HEK293T (cell line): ENCODE data around the gene TXLNA.

Source experiments
- CTCF ChIA-PET: fragments of 350-600 bp; formaldehyde crosslinking; extraction: SDS; loops from one replicate; lab custom pipeline; 2021; ENCODE audit warnings: antibody characterized with exemption, inconsistent platforms; lab: Yijun Ruan, JAX
- POLR2A ChIA-PET: fragments of 350-600 bp; formaldehyde crosslinking; extraction: SDS; loops from one replicate; lab custom pipeline; 2020; ENCODE audit warnings: antibody characterized with exemption, inconsistent platforms; lab: Yijun Ruan, JAX
- DNase-seq: peaks from one replicate; pipeline ENCODE4 v3.0.0; 2012; ENCODE audit warnings: mixed read lengths; ENCODE audit errors: extremely low spot score
- ARNT ChIP-seq: fragments of 450-650 bp; IDR thresholded peaks from 2 replicates; pipeline ENCODE4 v1.6.1; 2017; ENCODE audit warnings: mild to moderate bottlenecking
- BHLHE40 ChIP-seq: fragments of 450-650 bp; IDR thresholded peaks from 2 replicates; pipeline ENCODE4 v1.6.1; 2016; ENCODE audit warnings: mild to moderate bottlenecking, moderate library complexity, borderline replicate concordance
- CTBP1 ChIP-seq: fragments of 450-650 bp; IDR thresholded peaks from 2 replicates; pipeline ENCODE4 v1.6.1; 2016; ENCODE audit warnings: borderline replicate concordance
- ELF4 ChIP-seq: fragments of 450-650 bp; IDR thresholded peaks from 2 replicates; pipeline ENCODE4 v1.6.1; 2017; ENCODE audit warnings: antibody characterized with exemption
- FOXA1 ChIP-seq: fragments of 450-650 bp; IDR thresholded peaks from 2 replicates; pipeline ENCODE4 v1.6.1; 2016; ENCODE audit warnings: mild to moderate bottlenecking
- FOXK2 ChIP-seq: fragments of 450-650 bp; IDR thresholded peaks from 2 replicates; pipeline ENCODE4 v1.6.1; 2016; ENCODE audit warnings: mild to moderate bottlenecking
- FOXM1 ChIP-seq: fragments of 450-650 bp; IDR thresholded peaks from 2 replicates; pipeline ENCODE4 v1.6.1; 2017; ENCODE audit warnings: mild to moderate bottlenecking, borderline replicate concordance
- HDGF ChIP-seq: fragments of 450-650 bp; IDR thresholded peaks from 2 replicates; pipeline ENCODE4 v1.6.1; 2017; ENCODE audit warnings: antibody characterized with exemption, borderline replicate concordance
- L3MBTL2 ChIP-seq: fragments of 450-650 bp; conservative IDR thresholded peaks from 2 replicates; pipeline ENCODE4 v1.6.1; 2016; ENCODE audit warnings: mild to moderate bottlenecking
- LEF1 ChIP-seq: fragments of 450-650 bp; IDR thresholded peaks from 2 replicates; pipeline ENCODE4 v1.6.1; 2017; ENCODE audit warnings: mild to moderate bottlenecking, borderline replicate concordance
- NFRKB ChIP-seq: fragments of 450-650 bp; IDR thresholded peaks from 2 replicates; pipeline ENCODE4 v1.6.1; 2016; ENCODE audit warnings: mild to moderate bottlenecking, moderate library complexity
- SP1 ChIP-seq: fragments of 450-650 bp; IDR thresholded peaks from 2 replicates; pipeline ENCODE4 v1.6.1; 2017
- SUZ12 ChIP-seq: fragments of 450-650 bp; IDR thresholded peaks from 2 replicates; pipeline ENCODE4 v1.6.1; 2016; ENCODE audit warnings: mild to moderate bottlenecking
- TARDBP ChIP-seq: fragments of 450-650 bp; IDR thresholded peaks from 2 replicates; pipeline ENCODE4 v1.6.1; 2016
- ZNF384 ChIP-seq: fragments of 450-650 bp; IDR thresholded peaks from 2 replicates; pipeline ENCODE4 v1.6.1; 2016
- TF ChIP-seq, protein P1 (sequence below): fragments of 450-650 bp; IDR thresholded peaks from 2 replicates; pipeline ENCODE4 v1.6.1; 2016

The TXLNA gene

DNA sequence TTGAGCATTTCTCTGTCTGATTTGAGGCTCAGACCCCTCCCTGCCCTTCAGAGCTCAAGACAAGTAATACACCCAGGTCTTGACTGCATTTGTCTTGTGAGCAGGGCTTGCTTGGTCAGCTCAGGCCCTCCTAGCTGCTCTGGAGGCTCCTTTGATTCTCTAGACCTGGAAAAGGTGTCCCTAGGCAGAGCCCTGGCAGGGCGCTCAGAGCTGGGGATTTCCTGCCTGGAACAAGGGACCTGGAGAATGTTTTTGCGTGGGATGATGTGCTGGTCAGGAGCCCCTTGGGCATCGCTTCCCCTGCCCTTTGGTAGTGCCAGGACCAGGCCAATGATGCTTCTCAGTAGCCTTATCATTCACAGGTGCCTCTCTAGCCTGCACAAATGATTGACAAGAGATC lies 16.1 kb downstream of the TXLNA start:
- DNase-seq, result no peak
- CTCF ChIA-PET, result no interaction called here
- POLR2A ChIA-PET, result interaction anchor here (0.8 to 2.3 kb wide), 2 partner anchors 10 to 17 kb away, joined by 3 to 8 read pairs; partner anchors contain the start of genes IQCC and TXLNA
- TF ChIP-seq NFRKB (no peak), HDGF (no peak), BHLHE40 (no peak), SUZ12 (no peak), FOXA1 (no peak), L3MBTL2 (no peak), TARDBP (no peak), LEF1 (no peak), ELF4 (no peak), CTBP1 (no peak), ZNF384 (no peak), FOXK2 (no peak), ARNT (no peak), SP1 (no peak), FOXM1 (no peak)
- TF ChIP-seq, protein P1, sequence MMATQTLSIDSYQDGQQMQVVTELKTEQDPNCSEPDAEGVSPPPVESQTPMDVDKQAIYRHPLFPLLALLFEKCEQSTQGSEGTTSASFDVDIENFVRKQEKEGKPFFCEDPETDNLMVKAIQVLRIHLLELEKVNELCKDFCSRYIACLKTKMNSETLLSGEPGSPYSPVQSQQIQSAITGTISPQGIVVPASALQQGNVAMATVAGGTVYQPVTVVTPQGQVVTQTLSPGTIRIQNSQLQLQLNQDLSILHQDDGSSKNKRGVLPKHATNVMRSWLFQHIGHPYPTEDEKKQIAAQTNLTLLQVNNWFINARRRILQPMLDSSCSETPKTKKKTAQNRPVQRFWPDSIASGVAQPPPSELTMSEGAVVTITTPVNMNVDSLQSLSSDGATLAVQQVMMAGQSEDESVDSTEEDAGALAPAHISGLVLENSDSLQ, result no peak

DNA sequence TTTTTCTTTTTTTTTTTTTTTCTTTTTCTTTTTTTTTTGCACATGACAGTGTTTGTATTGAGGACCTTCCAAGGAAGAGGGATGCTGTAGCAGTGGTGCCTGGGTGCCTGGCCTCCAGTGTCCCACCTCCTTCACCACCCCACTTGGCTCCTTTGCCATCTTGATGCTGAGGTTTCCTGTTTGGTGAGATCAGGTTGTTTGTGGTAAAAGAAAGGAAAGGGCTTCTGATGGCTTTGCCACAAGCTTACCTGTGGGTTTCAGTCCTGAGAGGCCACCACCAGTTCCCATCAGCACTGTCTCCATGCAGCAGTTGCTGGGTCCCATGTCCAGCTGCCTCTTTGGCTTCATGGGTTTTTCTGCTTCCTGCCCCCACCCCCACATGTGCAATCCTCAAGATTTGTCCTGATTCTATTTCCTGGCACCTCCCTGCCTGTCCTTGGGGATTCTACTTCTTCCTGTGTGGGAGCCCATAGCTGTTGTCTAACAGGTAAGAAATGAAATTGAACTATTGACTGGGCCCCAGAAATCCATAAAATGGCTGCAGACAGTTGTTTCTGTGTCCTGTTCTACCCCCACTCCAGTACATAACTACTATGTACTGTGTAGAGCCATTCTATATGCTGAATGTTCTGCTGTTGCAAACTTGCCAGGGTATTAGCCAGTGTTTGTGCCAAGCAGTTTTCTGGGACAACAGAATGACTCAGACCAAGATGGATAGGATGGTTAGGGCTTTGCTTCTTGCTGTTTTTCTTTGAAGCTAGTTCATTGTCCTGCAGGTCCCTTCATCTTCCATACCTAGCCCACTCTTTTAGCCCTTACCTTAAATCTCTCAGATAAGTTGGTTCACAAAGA lies 16.7 kb downstream of the TXLNA start:
- TF ChIP-seq, protein P1, result no peak
- TF ChIP-seq SUZ12, result no peak
- no peak for TF ChIP-seq CTBP1
- TF ChIP-seq ELF4, result no peak
- no peak for TF ChIP-seq FOXK2
- TF ChIP-seq ARNT, result no peak
- no peak for TF ChIP-seq FOXA1
- TF ChIP-seq HDGF, result no peak
- TF ChIP-seq L3MBTL2, result no peak
- no peak for TF ChIP-seq ZNF384
- TF ChIP-seq FOXM1, result no peak
- no peak for TF ChIP-seq LEF1
- TF ChIP-seq BHLHE40, result no peak
- TF ChIP-seq SP1, result no peak
- TF ChIP-seq TARDBP, result no peak
- no peak for TF ChIP-seq NFRKB
- DNase-seq, result no peak
- POLR2A ChIA-PET, result interaction anchor here (0.8 to 2.3 kb wide), 3 partner anchors 10 to 17 kb away, joined by 3 to 8 read pairs (median 7); partner anchors contain the start of genes IQCC and TXLNA
- CTCF ChIA-PET, result interaction anchor here (0.6 to 1.4 kb wide), 2 partner anchors 19 to 32 kb away, joined by 4 to 6 read pairs; no protein-coding TSS in a partner anchor

DNA sequence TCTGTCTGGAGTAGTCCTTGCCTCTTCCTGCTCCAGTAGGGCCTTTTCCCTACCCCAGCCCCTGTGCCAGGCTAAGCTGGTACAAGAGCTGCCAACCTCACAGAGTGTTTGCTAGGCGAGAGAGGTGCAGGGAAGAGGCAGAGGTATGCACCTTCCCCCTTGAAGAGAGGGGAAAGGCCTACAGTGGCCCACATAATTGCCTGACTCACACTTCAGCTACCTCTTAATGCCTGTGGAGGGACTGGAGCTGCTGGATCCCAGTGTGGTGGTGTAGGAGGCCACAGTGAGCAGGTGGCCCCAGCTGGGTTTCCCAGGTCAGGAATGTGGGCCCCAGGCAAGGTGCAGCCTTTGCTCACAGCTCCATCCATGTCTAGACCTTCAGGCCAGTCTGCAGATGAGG lies 17.6 kb downstream of the TXLNA start:
- no peak for DNase-seq
- POLR2A ChIA-PET, result interaction anchor here (0.6 to 1.6 kb wide), 3 partner anchors 13 to 124 kb away, joined by 4 to 20 read pairs (median 7); partner anchors contain the start of genes TMEM39B and TXLNA
- CTCF ChIA-PET, result interaction anchor here (0.6 to 1.4 kb wide), 2 partner anchors 18 to 32 kb away, joined by 4 to 6 read pairs; no protein-coding TSS in a partner anchor
- TF ChIP-seq FOXK2 (no peak), SUZ12 (no peak), ZNF384 (no peak), FOXM1 (no peak), TARDBP (no peak), ARNT (no peak), FOXA1 (no peak), LEF1 (no peak), L3MBTL2 (no peak), NFRKB (no peak), SP1 (no peak), BHLHE40 (no peak), ELF4 (no peak), HDGF (no peak)

DNA sequence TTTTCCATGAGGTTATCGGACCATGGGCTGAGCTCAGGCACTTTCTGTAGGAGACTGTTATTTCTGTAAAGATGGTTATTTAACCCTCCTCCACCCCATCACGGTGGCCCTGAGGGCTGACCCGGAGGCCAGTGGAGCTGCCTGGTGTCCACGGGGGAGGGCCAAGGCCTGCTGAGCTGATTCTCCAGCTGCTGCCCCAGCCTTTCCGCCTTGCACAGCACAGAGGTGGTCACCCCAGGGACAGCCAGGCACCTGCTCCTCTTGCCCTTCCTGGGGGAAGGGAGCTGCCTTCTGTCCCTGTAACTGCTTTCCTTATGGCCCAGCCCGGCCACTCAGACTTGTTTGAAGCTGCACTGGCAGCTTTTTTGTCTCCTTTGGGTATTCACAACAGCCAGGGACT lies 18.4 kb downstream of the TXLNA start:
- CTCF ChIA-PET, result interaction anchor here (1.0 to 1.4 kb wide), 2 partner anchors 12 to 17 kb away, joined by 3 to 6 read pairs; no protein-coding TSS in a partner anchor
- no peak for TF ChIP-seq FOXM1
- POLR2A ChIA-PET, result interaction anchor here (0.6 to 1.6 kb wide), 5 partner anchors 12 to 94 kb away, joined by 3 to 20 read pairs (median 3); partner anchors contain the start of genes HDAC1 and TXLNA
- DNase-seq, result no peak

DNA sequence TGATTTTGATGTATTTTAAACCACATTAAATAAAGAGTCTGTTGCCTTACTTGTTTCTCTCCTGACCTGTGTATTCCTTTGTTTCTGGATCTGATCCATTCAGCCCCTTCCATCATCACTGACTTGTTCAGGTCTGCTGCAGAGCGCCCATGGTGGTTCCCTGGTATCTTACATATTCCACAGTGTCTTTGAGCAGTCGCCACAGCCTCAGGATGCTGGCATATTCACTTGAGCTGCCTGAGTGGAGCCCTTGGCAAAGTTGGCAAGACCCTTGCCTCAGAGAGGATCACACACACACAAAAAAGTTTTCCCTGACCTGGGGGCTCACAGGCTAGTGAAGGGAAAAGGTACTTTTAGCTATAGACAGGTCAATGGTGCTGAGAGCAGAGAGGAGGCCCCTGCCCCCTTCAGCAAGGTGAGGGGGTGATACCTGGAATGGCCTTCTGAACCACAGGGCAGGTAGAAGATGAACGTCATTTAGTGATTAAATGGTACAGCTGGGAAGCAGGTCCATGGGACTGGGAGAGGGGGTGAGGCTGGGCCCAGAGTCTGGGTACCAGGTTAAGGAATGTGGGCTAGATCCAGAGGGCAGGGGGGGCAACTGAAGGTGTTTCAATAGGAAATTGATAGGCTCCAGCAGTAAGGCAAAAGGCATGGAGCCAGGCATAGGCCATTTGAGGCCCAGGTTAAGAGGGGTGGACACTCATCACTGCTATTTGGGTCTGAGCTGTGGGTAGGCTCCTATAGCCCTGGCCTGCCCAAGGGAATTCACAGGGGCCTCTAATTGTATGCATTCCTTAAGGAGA lies 19.0 kb downstream of the TXLNA start:
- DNase-seq, result no peak
- CTCF ChIA-PET, result interaction anchor here (0.7 to 1.0 kb wide), 2 partner anchors 12 to 295 kb away, joined by 3 read pairs; no protein-coding TSS in a partner anchor
- TF ChIP-seq BHLHE40 (no peak), NFRKB (no peak), ZNF384 (no peak), TARDBP (no peak), ELF4 (no peak), SUZ12 (no peak), FOXK2 (no peak), FOXA1 (no peak), L3MBTL2 (no peak)
- TF ChIP-seq, protein P1, result no peak
- POLR2A ChIA-PET, result interaction anchor here (0.6 to 2.7 kb wide), 5 partner anchors 14 to 94 kb away, joined by 3 to 28 read pairs (median 3); partner anchors contain the start of genes HDAC1 and TXLNA
